Measurements from ENCODE around the gene ELF5.

ELF5 gene

GRCh38 chr11:34441814-34442213 is 71.8 kb downstream of the ELF5 start:
- Histone ChIP-seq H3K4me1 (ENCODE audit: insufficient read depth, low read length, severe bottlenecking) (peaks cover 23% of the 10 kb centered on the region), H3K9ac (ENCODE audit: low read length) (no peak overlapping the region), H3K9me2 (ENCODE audit: low read depth, low read length) (no peaks in the 10 kb centered on the region), H3K9me3 (ENCODE audit: low read length) (no peaks in the 10 kb centered on the region), H3K4me3 (ENCODE audit: low read depth, low read length, poor library complexity, severe bottlenecking) (no peak overlapping the region), H3K36me3 (ENCODE audit: insufficient read depth, low read length) (peaks cover 14% of the 10 kb centered on the region; the same call in 1 of the 2 replicates), H3F3A (ENCODE audit: insufficient read depth, low read length) (no peaks in the 10 kb centered on the region), H3K79me2 (ENCODE audit: insufficient read depth, low read length) (peaks cover 3% of the 10 kb centered on the region; the same call in 1 of the 2 replicates), H3K27ac (ENCODE audit: low read depth, low read length, poor library complexity, severe bottlenecking) (no peak overlapping the region), H2AFZ (ENCODE audit: low read length) (no peak overlapping the region), H4K20me1 (ENCODE audit: insufficient read depth, low read length) (no peaks in the 10 kb centered on the region), H3K4me2 (ENCODE audit: low read length) (no peak overlapping the region), H3K27me3 (ENCODE audit: insufficient read depth, low read length) (no peaks in the 10 kb centered on the region)
- TF ChIP-seq EZH2 (IDR thresholded peaks at IDR 0.05; ENCODE audit: borderline replicate concordance, low read length) = no peak
- no peak for TF ChIP-seq CTCF (IDR thresholded peaks at IDR 0.05; ENCODE audit: low read length)

GRCh38 chr11:34439610-34440198 is 73.9 kb downstream of the ELF5 start:
- Histone ChIP-seq H3F3A (ENCODE audit: insufficient read depth, low read length) (no peaks in the 10 kb centered on the region), H3K9ac (ENCODE audit: low read length) (peak overlapping the region; percentile 69), H3K79me2 (ENCODE audit: insufficient read depth, low read length) (0 out of 2 replicates have a peak, but pooled peaks cover 3% of the 10 kb centered on the region), H3K9me3 (ENCODE audit: low read length) (no peaks in the 10 kb centered on the region), H3K4me1 (ENCODE audit: insufficient read depth, low read length, severe bottlenecking) (peaks cover 23% of the 10 kb centered on the region), H2AFZ (ENCODE audit: low read length) (no peak overlapping the region), H3K27ac (ENCODE audit: low read depth, low read length, poor library complexity, severe bottlenecking) (peak overlapping the region; percentile 58), H3K36me3 (ENCODE audit: insufficient read depth, low read length) (peaks cover 14% of the 10 kb centered on the region; the same call in 1 of the 2 replicates), H3K27me3 (ENCODE audit: insufficient read depth, low read length) (no peaks in the 10 kb centered on the region), H4K20me1 (ENCODE audit: insufficient read depth, low read length) (no peaks in the 10 kb centered on the region), H3K9me2 (ENCODE audit: low read depth, low read length) (no peaks in the 10 kb centered on the region), H3K4me2 (ENCODE audit: low read length) (peak overlapping the region; percentile 99), H3K4me3 (ENCODE audit: low read depth, low read length, poor library complexity, severe bottlenecking) (peak overlapping the region; percentile 72)
- TF ChIP-seq EZH2 (IDR thresholded peaks at IDR 0.05; ENCODE audit: borderline replicate concordance, low read length) = no peak
- TF ChIP-seq CTCF (IDR thresholded peaks at IDR 0.05; ENCODE audit: low read length) = no peak

- H3K9me3 ChIP-seq (ENCODE audit: low read length) = no peaks in the 10 kb centered on the region
- peak within 1 kb of the TSS; percentile 94; the same call in 1 of the 2 replicates for H2AFZ ChIP-seq (ENCODE audit: low read length)
- peak within 1 kb of the TSS; percentile 69 for H3K9ac ChIP-seq (ENCODE audit: low read length)
- no peaks in the 10 kb centered on the region for H4K20me1 ChIP-seq (ENCODE audit: insufficient read depth, low read length)
- TF ChIP-seq CTCF (IDR thresholded peaks at IDR 0.05; ENCODE audit: low read length) (no peak), EZH2 (IDR thresholded peaks at IDR 0.05; ENCODE audit: borderline replicate concordance, low read length) (no peak)
- peak within 1 kb of the TSS; percentile 58 for H3K27ac ChIP-seq (ENCODE audit: low read depth, low read length, poor library complexity, severe bottlenecking)
- H3K36me3 ChIP-seq (ENCODE audit: insufficient read depth, low read length) = peaks cover 14% of the 10 kb centered on the region; the same call in 1 of the 2 replicates
- peak within 1 kb of the TSS; percentile 72 for H3K4me3 ChIP-seq (ENCODE audit: low read depth, low read length, poor library complexity, severe bottlenecking)
- no peaks in the 10 kb centered on the region for H3F3A ChIP-seq (ENCODE audit: insufficient read depth, low read length)
- peaks cover 23% of the 10 kb centered on the region for H3K4me1 ChIP-seq (ENCODE audit: insufficient read depth, low read length, severe bottlenecking)
- no peaks in the 10 kb centered on the region for H3K9me2 ChIP-seq (ENCODE audit: low read depth, low read length)
- peak within 1 kb of the TSS; percentile 99 for H3K4me2 ChIP-seq (ENCODE audit: low read length)
- H3K79me2 ChIP-seq (ENCODE audit: insufficient read depth, low read length) = 0 out of 2 replicates have a peak, but pooled peaks cover 3% of the 10 kb centered on the region
- H3K27me3 ChIP-seq (ENCODE audit: insufficient read depth, low read length) = no peaks in the 10 kb centered on the region
Observed at GRCh38 chr11:34438529-34439507, 74.8 kb downstream of the ELF5 start, which contains the start of gene CAT. Gene CAT (plus strand): TSS chr11:34438934. CDS start chr11:34439014, 80 bp downstream.

All from OCI-LY1 (cell line).